OCI-LY3 (cell line): ENCODE data around the gene GUCD1.

Source experiments
- EZH2phosphoT487 ChIP-seq: fragments of 200-600 bp; shearing (Covaris generic); IDR thresholded peaks from 2 replicates; pipeline ENCODE4 v1.6.1; 2018; ENCODE audit warnings: antibody characterized with exemption, mixed run types, low read depth
- TF ChIP-seq, protein P1 (sequence below): fragments of 200-600, 300-600 bp; sonication (generic); IDR thresholded peaks from 2 replicates; pipeline ENCODE4 v1.5.1; 2014; ENCODE audit warnings: antibody characterized with exemption, low read length, low read depth

DNA sequence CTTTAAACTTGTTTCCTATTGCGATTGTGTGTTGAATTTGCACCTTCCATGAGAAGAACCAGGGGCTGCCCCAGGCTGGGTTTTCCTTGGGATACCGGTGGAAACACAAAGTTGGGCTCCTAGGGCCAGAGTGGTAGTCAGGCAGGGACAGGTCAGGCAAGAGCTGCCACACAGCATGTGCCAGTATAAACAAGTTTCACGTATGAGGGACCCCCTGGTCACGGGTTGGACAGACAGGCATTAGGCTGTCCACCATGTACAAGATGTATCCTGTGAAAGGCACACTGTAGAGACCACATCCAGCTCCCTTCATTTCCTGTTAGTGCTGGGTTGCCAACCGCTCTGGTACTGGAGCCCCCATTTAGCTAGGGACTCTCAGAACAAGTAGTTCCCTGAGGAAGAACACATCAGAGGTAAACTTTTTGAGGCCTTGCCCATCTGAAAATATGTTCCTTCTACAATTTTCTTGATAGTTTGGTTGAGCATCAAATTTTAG is 51.0 kb downstream of the GUCD1 start:
- TF ChIP-seq, protein P1, sequence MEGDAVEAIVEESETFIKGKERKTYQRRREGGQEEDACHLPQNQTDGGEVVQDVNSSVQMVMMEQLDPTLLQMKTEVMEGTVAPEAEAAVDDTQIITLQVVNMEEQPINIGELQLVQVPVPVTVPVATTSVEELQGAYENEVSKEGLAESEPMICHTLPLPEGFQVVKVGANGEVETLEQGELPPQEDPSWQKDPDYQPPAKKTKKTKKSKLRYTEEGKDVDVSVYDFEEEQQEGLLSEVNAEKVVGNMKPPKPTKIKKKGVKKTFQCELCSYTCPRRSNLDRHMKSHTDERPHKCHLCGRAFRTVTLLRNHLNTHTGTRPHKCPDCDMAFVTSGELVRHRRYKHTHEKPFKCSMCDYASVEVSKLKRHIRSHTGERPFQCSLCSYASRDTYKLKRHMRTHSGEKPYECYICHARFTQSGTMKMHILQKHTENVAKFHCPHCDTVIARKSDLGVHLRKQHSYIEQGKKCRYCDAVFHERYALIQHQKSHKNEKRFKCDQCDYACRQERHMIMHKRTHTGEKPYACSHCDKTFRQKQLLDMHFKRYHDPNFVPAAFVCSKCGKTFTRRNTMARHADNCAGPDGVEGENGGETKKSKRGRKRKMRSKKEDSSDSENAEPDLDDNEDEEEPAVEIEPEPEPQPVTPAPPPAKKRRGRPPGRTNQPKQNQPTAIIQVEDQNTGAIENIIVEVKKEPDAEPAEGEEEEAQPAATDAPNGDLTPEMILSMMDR: no peak
- TF ChIP-seq EZH2phosphoT487: no peak
